Astrocyte of the hippocampus (primary cell): ENCODE measurements around the gene SELENOV.
"Not testable (repeated sequence)": the region's sequence is repeated elsewhere in the genome, so short reads cannot be mapped to it uniquely, and the experiment has no call there.

Source experiments
- DNase-seq: peaks from one replicate; pipeline ENCODE4 v3.0.0; 2011; ENCODE audit warnings: low read depth, low spot score

Gene SELENOV, protein sequence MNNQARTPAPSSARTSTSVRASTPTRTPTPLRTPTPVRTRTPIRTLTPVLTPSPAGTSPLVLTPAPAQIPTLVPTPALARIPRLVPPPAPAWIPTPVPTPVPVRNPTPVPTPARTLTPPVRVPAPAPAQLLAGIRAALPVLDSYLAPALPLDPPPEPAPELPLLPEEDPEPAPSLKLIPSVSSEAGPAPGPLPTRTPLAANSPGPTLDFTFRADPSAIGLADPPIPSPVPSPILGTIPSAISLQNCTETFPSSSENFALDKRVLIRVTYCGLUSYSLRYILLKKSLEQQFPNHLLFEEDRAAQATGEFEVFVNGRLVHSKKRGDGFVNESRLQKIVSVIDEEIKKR

DNA sequence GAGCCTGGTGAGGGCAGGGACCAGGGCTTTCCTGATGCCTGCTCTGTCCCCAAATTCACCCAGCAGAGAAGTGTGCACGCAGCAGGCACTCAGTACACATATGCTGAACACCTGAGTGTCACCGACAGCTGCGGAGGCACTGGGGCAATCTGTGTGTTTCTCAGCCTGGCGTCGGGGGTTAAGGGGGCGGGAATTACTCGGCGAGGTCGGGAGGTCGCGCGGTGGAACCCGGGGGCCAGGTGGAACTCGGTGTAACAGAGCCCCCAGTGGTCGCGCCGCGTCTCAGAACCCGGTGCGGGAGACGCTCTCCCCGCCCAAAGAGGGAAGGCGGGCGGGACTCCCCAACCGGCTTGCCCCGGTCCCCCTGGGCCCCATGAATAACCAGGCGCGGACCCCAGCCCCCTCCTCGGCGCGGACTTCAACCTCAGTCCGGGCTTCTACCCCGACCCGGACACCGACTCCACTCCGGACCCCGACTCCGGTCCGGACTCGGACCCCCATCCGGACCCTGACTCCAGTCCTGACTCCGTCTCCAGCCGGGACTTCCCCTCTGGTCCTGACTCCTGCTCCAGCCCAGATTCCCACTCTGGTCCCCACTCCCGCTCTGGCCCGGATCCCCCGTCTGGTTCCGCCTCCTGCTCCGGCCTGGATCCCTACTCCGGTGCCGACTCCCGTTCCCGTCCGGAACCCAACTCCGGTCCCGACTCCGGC is at the start of gene SELENOV:
TSS of gene SELENOV (plus strand) at position 300 of the 711 bp plus-strand sequence. CDS start at position 374, 74 bp downstream.
- peak; percentile 28 for DNase-seq

DNA sequence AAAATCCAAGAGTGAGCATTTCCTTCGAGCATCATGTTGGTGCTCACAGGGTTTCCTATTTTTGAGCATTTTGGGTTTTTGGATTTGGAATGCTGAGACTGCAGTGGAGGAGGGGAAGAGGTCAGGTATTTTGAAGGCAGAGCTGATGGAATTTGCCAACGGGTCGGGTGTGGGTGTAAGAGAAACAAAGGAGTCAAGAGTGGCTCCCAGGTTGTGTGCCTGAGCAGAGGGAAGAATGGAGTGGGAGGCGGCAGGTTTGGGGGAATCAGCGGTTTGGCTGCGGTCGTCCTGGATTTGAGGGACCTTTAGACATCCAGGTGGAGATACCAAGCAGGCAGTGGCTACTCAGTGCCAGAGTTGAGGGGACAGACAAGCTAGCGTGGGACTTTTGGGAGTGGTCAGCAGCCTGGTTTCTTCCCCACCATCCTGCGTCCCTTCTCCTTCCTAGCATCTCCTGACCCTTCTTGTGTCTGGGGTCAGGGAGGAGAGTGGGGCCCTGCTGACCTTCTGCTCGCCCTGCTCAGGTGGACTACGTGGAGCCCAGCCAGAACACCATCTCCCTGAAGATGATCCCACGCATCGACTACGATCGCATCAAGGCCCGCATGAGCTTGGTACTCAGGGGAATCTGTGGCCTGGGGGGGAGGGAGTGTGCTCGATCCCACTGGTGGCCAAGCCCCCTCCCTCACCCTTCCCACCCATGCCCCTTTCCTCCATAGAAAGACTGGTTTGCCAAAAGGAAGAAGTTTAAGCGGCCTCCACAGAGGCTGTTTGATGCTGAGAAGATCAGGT is 48.8 kb upstream of the SELENOV start:
- DNase-seq: no peak

DNA sequence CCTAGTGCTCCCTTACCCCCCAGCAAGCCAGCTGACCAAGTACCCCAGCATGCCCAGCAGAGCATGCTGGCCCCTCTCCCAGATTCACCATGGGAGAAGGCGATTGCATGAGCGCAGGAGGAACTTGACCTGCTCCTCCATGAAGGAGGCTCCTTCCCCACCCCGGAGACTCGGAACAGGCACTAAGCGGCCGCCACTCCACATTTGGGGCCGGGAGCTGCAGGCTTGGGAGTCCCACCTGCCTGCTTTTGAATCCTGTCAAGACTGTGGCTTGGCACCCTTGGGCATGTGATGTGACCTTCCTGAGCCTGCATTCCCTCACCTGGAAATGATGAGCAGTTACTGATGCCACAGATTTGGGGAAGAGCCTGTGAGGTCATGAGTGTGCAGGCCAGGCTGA is 47.0 kb upstream of the SELENOV start:
- DNase-seq: no peak

DNA sequence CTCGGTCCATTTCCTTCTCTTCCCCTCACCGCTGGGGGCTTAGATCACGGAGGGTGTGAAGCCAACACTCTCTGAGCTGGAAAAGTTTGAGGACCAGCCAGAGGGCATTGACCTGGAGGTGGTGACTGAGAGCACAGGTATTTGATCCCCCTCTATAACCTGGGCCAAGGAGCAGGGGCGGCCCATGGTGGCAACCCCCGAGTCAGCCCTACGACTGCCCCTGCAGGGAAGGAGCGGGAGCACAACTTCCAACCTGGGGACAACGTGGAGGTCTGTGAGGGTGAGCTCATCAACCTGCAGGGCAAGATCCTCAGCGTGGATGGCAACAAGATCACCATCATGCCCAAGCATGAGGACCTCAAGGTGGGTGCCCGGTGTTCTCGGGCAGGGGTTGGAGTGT is 45.9 kb upstream of the SELENOV start:
- DNase-seq: no peak

DNA sequence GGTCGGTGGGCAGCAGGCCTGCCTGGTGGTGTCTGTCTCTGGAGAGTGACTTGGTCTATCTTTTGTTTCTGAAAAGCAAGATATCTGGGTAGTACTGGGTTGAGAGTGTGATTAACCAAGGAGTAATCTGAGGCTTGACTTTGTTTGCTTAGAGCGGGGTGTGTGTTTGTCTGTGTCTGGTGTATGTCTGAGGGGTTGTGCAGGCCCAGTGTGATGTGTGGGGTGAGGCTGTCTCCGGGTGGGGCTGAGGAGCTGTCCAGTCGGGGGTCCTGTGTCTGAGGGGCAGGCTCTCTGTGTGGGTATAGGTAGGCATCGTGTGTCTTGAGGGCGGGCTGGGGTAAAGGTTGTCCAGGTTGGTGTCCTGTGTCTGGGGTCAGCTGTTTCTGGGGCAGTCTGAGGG is 45.4 kb upstream of the SELENOV start:
- no peak for DNase-seq

DNA sequence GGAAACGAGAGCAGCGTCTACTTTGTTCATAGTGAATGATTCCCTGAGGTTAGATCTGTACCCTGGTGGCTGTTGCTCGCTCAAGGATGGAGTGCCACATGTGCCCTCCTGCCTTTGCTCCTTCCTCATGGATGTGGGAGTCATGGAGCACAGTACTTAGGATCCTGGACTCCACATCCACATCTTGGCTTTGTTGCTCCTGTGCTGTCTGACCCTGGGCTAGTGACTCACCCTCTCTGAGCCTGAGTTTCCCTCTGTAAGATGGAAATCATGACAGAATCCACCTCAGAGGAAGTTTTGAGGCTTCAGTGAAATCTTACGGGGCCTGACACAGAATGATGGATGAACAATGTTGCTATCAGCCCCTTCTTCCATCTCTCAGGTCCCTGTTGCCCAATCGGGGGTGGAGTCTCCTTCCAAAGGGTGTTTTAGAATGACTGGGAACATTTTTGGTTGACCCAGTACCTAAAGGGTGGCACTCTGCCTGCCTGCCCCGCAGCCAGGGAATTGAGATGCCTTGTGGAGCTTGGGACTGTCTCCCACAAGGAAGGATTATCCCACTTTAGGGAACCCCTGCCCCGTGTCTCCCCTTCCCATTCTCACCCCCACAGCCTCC is 44.1 kb upstream of the SELENOV start:
- no peak for DNase-seq

DNA sequence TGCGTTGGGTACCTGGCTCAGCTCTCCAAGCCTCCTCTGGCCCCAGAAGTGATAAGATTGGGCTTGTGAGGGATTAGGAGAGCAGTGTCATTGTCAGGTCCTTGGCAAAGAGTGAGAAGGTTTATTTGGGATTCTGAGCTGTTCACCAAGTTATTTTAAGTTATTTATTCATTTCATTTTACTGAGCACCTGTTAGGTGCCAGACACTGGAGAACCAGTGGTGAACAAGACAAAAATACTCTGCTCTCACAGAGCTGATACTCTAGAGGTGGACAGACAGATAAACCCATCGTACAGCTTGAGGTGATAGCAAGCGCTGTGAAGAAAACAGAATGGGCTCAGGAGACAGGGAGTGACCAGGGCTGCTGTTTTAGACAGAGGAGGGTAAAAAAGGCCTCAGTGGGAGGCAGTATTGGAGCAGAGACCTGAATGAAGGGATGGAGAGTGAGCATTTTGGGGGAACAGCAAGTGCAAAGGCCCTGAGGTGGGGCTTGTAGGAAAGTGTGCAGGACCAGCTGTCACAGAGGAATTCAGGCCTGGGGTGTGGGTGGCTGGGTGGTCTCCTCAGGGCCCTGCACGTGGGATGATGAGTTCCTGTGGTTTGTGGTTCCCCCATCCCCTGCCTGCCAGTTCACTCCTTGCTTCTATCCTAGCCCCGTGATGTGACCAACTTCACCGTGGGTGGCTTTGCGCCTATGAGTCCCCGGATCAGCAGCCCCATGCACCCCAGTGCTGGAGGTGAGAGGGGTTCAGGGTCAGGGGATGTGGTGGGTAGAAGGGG is 43.0 kb upstream of the SELENOV start:
- no peak for DNase-seq

DNA sequence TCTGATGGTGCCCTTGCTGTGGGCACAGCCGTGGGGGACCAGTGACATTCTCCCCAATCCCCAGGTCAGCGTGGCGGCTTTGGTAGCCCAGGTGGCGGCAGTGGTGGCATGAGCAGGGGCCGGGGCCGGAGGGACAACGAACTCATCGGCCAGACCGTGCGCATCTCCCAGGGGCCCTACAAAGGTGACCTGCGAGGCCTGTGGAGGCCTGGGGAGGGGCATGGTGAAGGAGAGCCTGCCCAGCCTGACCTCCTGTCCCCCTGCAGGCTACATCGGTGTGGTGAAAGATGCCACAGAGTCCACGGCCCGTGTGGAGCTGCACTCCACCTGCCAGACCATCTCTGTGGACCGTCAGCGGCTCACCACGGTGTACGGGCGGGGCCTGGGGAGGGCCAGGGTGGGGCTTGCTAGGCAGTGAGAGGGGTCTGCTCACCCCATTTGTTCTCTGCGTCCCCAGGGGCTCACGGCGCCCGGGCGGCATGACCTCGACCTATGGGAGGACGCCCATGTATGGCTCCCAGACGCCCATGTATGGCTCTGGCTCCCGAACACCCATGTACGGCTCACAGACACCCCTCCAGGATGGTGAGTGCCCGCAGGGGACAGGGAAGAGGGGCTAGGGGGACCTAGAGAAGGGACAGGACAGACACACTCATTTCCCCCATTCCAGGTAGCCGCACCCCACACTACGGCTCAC is 42.0 kb upstream of the SELENOV start:
- no peak for DNase-seq

DNA sequence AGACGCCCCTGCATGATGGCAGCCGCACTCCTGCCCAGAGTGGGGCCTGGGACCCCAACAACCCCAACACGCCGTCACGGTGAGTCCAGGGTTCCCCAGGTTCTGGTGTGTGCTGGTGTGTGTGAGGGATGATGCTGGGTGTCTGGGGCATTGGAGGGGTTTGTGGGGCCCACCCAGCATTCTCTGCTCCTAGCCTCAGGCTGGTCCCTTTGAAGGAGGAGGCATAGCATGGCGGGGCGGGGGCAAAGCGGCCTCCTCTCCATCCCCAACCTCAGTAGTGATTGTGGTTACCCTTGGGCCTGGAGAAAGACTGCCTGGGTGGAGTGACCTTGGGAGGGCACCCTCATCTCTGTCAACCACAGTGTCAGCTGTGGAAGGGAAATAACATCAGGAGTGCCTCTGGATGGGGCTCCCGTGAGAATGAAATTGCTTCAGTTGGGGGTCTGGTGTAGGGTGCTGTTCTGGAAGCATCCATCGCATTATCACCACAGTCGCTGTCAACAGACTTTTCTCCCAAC is 41.4 kb upstream of the SELENOV start:
- no peak for DNase-seq

DNA sequence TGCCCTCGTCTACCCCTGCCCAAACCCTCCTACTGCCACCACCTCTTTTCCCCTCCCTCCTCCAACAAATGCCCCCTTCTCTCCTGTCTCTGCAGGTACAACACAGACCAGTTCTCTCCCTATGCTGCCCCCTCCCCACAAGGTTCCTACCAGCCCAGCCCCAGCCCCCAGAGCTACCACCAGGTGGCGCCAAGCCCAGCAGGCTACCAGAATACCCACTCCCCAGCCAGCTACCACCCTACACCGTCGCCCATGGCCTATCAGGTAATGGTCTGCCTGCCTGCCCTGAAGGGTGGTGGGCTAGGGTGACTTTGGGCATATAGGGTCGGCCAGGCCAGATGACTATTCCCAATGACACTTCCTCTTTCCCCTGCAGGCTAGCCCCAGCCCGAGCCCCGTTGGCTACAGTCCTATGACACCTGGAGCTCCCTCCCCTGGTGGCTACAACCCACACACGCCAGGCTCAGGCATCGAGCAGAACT is 40.8 kb upstream of the SELENOV start:
- peak; percentile 71 for DNase-seq

DNA sequence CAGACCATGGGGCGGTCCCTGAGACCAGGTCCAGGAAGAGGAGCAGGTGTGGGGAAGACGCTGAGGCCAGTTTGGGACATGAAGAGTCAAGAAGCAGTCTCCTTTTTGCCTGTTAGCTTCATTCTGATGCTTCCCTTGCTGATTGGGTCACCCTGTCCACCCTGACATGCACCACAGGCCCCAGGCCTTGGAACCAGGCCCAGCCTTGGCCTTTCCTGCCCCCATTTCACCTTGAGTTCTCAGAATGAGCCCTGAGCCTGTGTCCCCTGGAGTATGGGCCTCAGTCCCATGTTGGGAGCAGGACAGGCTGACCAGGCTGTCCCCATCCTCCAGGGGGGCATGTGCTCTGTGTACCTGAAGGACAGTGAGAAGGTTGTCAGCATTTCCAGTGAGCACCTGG is 39.2 kb upstream of the SELENOV start:
- no peak for DNase-seq

DNA sequence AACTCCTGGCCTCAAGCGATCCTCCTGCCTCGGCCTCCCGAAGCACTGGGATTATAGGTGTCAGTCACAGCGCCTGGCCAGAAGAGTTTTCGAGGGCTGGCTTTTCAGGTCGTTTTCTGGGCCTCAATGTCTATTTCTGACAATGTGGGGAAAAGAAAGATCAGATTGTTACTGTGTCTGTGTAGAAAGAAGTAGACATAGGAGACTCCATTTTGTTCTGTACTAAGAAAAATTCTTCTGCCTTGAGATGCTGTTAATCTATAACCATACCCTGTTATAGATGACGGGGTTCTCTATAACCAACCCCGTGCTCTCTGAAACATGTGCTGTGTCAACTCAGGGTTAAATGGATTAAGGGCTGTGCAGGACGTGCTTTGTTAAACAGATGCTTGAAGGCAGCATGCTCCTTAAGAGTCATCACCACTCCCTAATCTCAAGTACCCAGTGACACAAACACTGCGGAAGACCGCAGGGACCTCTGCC is 35.6 kb upstream of the SELENOV start:
- not testable (repeated sequence) for DNase-seq

DNA sequence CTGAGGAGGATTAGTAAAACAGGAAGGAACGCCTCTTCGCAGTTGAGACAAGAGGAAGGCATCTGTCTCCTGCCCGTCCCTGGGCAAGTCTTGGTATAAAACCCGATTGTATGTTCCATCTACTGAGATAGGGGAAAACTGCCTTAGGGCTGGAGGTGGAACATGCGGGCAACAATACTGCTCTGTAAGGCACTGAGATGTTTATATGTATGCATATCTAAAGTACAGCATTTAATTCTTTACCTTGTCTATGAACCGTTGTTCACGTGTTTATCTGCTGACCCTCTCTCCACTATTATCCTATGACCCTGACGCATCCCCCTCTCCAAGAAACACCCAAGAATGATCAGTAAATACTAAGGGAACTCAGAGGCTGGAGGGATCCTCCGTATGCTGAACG is 35.0 kb upstream of the SELENOV start:
- no peak for DNase-seq

DNA sequence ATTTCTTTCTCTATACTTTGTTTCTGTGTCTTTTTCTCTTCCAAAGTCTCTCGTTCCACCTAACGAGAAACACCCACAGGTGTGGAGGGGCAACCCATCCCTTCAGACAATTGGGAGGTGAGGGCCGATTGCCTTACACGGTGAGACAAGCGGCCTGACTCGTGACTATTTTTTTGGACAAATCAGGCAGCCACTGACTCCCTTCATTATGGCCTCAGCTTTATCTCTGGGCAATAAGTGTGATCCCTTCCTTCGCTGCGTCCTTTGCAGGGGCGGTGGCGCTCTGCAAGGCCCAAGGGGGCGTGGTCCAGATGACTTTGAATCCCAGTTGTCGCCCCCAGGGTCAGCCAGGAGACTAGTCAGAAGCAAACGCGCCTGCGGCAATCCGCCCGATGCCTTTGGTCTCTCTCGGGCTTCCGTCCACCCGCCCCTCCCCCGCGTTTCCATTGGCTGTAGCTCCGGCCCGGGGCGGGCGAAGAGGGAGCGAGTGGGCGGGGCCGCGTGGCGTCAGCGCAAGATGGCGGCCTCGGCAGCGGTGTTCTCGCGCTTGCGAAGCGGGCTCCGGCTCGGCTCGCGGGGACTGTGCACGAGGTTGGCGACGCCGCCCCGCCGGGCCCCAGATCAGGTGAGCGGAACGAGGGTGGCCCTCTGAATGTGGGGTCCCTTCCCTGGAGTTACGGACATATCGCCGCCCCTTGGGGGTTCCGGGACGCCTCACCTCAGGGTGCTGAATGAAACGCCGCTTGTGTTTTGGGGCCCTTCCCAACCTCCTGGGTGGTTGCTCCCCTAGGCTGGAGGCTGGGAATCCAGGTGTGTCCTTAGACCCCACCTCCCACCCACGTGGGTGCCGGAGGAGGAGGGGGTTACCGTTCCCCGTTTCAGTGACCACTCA is 34.4 kb upstream of the SELENOV start, which contains the start of gene TIMM50:
TSS of gene TIMM50 (plus strand) at position 502 of the 892 bp plus-strand sequence. CDS start at position 518, 16 bp downstream.
- DNase-seq: peak; percentile 98

DNA sequence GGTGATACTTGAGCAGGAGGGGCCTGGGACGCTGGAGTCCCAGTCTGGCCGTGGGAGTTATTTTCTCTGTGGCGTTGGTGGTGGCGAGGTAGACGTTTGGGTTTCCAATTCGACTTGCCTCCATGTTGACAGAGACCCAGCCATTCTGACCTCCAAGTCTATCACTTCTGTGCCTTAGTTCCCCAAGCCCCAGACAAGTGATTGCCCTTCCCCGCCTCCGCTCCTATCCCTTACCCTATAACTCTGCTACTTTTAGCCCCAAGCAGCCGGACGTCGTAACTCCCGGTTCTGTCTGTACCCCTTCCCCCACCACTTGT is 33.8 kb upstream of the SELENOV start:
- no peak for DNase-seq

DNA sequence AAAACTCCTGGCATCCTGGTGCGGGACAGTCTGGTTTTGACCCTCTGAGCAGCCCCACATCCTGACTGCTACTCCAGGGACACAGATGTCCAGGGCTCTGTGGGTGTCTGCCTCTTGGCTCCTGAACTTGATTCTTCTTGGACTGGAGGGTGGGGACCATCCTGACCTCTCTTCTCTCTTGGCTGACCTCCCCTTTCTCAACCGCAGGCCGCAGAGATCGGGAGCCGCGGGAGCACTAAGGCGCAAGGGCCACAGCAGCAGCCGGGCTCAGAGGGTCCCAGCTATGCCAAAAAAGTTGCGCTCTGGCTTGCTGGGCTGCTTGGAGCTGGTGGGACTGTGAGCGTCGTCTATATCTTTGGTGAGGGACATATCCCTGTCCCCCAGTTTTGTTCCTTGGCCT is 33.3 kb upstream of the SELENOV start:
- no peak for DNase-seq

DNA sequence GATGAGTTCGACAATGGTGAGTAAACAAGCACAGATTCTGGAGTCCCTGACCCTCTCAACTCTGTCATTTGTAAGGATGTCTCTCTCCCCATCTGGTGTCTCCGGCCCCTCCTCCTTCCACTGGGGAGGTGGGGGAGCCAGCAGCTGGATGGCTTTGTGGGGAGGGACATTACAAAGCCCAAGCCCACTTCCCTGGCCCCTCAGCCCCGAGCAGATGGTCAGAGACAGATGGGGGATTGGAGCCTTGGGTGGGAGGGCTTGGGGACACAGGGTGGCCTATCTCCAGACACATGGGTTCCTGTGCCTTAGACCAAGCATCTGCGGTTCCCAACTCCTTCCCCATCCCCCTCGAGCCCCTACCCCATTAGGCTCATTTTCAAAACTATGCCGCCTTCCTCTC is 31.8 kb upstream of the SELENOV start:
- no peak for DNase-seq

DNA sequence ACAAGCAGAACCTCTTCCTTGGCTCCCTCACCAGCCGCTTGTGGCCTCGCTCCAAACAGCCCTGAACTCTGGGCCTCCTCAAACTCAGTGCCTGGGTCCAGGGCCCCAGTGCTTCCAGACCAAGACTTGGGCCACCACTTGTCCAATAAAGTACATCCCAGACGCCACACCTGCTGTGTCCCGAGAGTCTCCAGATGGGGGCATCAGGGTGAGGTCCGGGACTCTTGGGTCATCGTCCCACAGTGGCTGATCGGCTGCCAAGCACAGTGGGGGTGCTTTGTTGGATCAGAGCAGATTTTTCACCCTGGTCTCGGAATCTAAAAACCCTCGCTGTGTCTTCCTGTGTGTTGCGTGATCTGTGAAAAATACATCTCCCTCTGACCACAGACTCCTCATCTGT is 25.2 kb upstream of the SELENOV start:
- DNase-seq: no peak

DNA sequence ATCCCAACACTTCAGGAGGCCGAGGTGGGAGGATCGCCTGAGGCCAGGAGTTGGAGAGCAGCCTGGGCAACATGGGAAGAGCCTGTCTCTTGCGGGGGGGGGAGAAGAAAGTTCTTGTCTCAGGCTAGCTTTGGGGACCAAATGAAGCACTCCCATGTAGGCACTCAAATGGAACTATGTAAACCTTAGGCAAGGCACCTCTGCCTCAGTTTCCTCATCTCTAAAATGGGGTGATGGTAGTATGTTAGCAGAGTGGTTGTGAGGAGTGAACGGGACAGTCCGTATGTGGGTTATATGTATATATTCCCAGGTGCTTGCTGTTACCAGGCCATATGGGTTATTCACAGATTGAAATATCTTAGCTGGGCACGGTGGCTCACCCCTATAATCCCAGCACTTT is 22.7 kb upstream of the SELENOV start:
- no peak for DNase-seq
